ENCODE data around the gene OR2M3. TPM values are rescaled to one million over a fixed set of nuclear protein-coding genes. Genes with fewer than 3 reads are reported as not detected.
A peak's percentile ranks its signal among the peaks of the same experiment; 100 is the strongest.
"Not testable (repeated sequence)": the region's sequence is repeated elsewhere in the genome, so short reads cannot be mapped to it uniquely, and the experiment has no call there.

Gene OR2M3
- total RNA-seq, 1 donor from 2014 or later, result not detected

- peaks cover 21% of the 10 kb centered on the region for H3K9me3 Mint-ChIP-seq
- Histone ChIP-seq H3K9ac (no peak overlapping the region), H3K4me2 (no peak overlapping the region), H3K79me2 (ENCODE audit: low read depth) (no peaks in the 10 kb centered on the region), H3K4me1 (no peaks in the 10 kb centered on the region), H4K20me1 (ENCODE audit: low read depth) (no peaks in the 10 kb centered on the region), H3K27me3 (no peaks in the 10 kb centered on the region), H3F3A (ENCODE audit: low read depth) (no peaks in the 10 kb centered on the region), H3K36me3 (no peaks in the 10 kb centered on the region), H3K9me3 (ENCODE audit: low read depth) (peaks cover 28% of the 10 kb centered on the region), H2AFZ (replicated peaks) (no peak overlapping the region), H3K27ac (no peak overlapping the region), H3K4me3 (no peak overlapping the region)
- TF ChIP-seq CTCF (IDR thresholded peaks at IDR 0.05), result peak; percentile 59
- TF ChIP-seq EZH2phosphoT487 (IDR thresholded peaks at IDR 0.05), result no peak
- H3K4me3 Mint-ChIP-seq, result no peak overlapping the region
- H3K36me3 Mint-ChIP-seq, result no peaks in the 10 kb centered on the region
- H3K27me3 Mint-ChIP-seq (ENCODE audit: insufficient read depth, low read depth), result peaks cover 3% of the 10 kb centered on the region
- no peak overlapping the region for H3K27ac Mint-ChIP-seq
- DNase-seq (ENCODE audit: low spot score), result peak; percentile 15
- no peaks in the 10 kb centered on the region for H3K4me1 Mint-ChIP-seq
These were observed 46.1 kb downstream of the OR2M3 start for GRCh38 chr1:248243204-248243603.

GRCh38 chr1:248259309-248259708 lies 62.2 kb downstream of the OR2M3 start:
- not testable (repeated sequence) for H3K27me3 Mint-ChIP-seq (ENCODE audit: insufficient read depth, low read depth)
- H3K9me3 ChIP-seq (ENCODE audit: low read depth), result peaks cover 27% of the 10 kb centered on the region

More at GRCh38 chr1:248259309-248259708, 62.2 kb downstream of the OR2M3 start:
- not testable (repeated sequence) for H3K4me3 ChIP-seq; H2AFZ ChIP-seq (replicated peaks); H3K27ac ChIP-seq; H3K27me3 ChIP-seq; H3K4me1 Mint-ChIP-seq; H3F3A ChIP-seq (ENCODE audit: low read depth); H4K20me1 ChIP-seq (ENCODE audit: low read depth); H3K27ac Mint-ChIP-seq; H3K4me1 ChIP-seq; H3K4me2 ChIP-seq; DNase-seq (ENCODE audit: low spot score); H3K36me3 Mint-ChIP-seq; H3K9ac ChIP-seq; H3K36me3 ChIP-seq; H3K79me2 ChIP-seq (ENCODE audit: low read depth); H3K4me3 Mint-ChIP-seq
- peaks cover 25% of the 10 kb centered on the region for H3K9me3 Mint-ChIP-seq

Other genes starting within 250 kb of the OR2M3 start
- not detected in 2 replicates for gene OR2L8, start 248.4 kb upstream of the OR2M3 start, total RNA-seq (ENCODE audit: low replicate concordance)
- gene OR2AK2, start 232.0 kb upstream of the OR2M3 start, total RNA-seq (ENCODE audit: low replicate concordance), result not detected in 2 replicates
- gene OR2L5, start 183.6 kb upstream of the OR2M3 start, total RNA-seq (ENCODE audit: low replicate concordance), result not detected in 2 replicates
- gene OR2L2, start 167.2 kb upstream of the OR2M3 start, total RNA-seq (ENCODE audit: low replicate concordance), result not detected in 2 replicates
- not detected in 2 replicates for gene OR2L3, start 150.4 kb upstream of the OR2M3 start, total RNA-seq (ENCODE audit: low replicate concordance)
- not detected in 2 replicates for gene OR2L13, start 102.1 kb upstream of the OR2M3 start, total RNA-seq (ENCODE audit: low replicate concordance)
- gene OR2M5, start 52.1 kb upstream of the OR2M3 start, total RNA-seq (ENCODE audit: low replicate concordance), result not detected in 2 replicates
- not detected in 2 replicates for gene OR2M2, start 22.4 kb upstream of the OR2M3 start, total RNA-seq (ENCODE audit: low replicate concordance)
- gene OR2M4, start 34.2 kb downstream of the OR2M3 start, total RNA-seq (ENCODE audit: low replicate concordance), result not detected in 2 replicates
- gene OR2T33, start 80.7 kb downstream of the OR2M3 start, total RNA-seq (ENCODE audit: low replicate concordance), result not detected in 2 replicates
- gene OR2T12, start 106.2 kb downstream of the OR2M3 start, total RNA-seq (ENCODE audit: low replicate concordance), result not detected in 2 replicates
- gene OR2M7, start 127.3 kb downstream of the OR2M3 start, total RNA-seq (ENCODE audit: low replicate concordance), result not detected in 2 replicates
- not detected in 2 replicates for gene OR14C36, start 151.5 kb downstream of the OR2M3 start, total RNA-seq (ENCODE audit: low replicate concordance)
- gene OR2T4, start 164.4 kb downstream of the OR2M3 start, total RNA-seq (ENCODE audit: low replicate concordance), result not detected in 2 replicates
- gene OR2T6, start 178.5 kb downstream of the OR2M3 start, total RNA-seq (ENCODE audit: low replicate concordance), result not detected in 2 replicates
- gene OR2T1, start 205.8 kb downstream of the OR2M3 start, total RNA-seq (ENCODE audit: low replicate concordance), result not detected in 2 replicates
- not detected in 2 replicates for gene OR2T2, start 248.4 kb downstream of the OR2M3 start, total RNA-seq (ENCODE audit: low replicate concordance)

All from neural progenitor cell (in vitro differentiated cells).